Suprapubic skin (tissue), 4 donors: ENCODE data around the gene PANK4. TPM values are rescaled to one million over a fixed set of nuclear protein-coding genes. Genes with fewer than 3 reads are reported as not detected.

Experiments
- DNase-seq, 2 donors: peaks; one replicate each; pipeline ENCODE4 v3.0.0-alpha.2; 2019; ENCODE audit warnings: low spot score in 2 of 2
- H3K27ac ChIP-seq: fragments of 200-600 bp; sonication (generic); one replicate; pipeline ENCODE4 v1.5.1; 2019
- H3K27me3 ChIP-seq: fragments of 200-600 bp; sonication (generic); one replicate; pipeline ENCODE4 v1.5.1; 2019
- H3K36me3 ChIP-seq: fragments of 200-600 bp; sonication (generic); one replicate; pipeline ENCODE4 v1.5.1; 2019
- H3K4me1 ChIP-seq: fragments of 200-600 bp; sonication (generic); one replicate; pipeline ENCODE4 v1.5.1; 2019
- H3K4me3 ChIP-seq: fragments of 200-600 bp; sonication (generic); one replicate; pipeline ENCODE4 v1.5.1; 2019; ENCODE audit warnings: mild to moderate bottlenecking
- H3K9me3 ChIP-seq: fragments of 200-600 bp; sonication (generic); one replicate; pipeline ENCODE4 v1.5.1; 2019
- CTCF ChIP-seq, 2 donors: fragments of 200-600 bp in 1 of 2; fragments of 450-650 bp in 1 of 2; sonication (generic) in 1 of 2; IDR thresholded peaks; one replicate each; pipeline ENCODE4 v1.5.1; 2016 to 2019; ENCODE audit warnings: antibody characterized with exemption in 2 of 2, mild to moderate bottlenecking in 1 of 2, moderate library complexity in 1 of 2
- EP300 ChIP-seq: sonication (generic); formaldehyde crosslinking; IDR thresholded peaks from one replicate; pipeline ENCODE4 v1.6.1; 2017; ENCODE audit warnings: antibody characterized with exemption
- POLR2A ChIP-seq, 2 donors: fragments of 450-650 bp; IDR thresholded peaks; one replicate each; pipeline ENCODE4 v1.6.1; 2017; ENCODE audit warnings: antibody characterized with exemption in 2 of 2, mild to moderate bottlenecking in 2 of 2, moderate library complexity in 2 of 2
- POLR2AphosphoS5 ChIP-seq, 3 donors: sonication (generic); formaldehyde crosslinking; IDR thresholded peaks; one replicate each; pipeline ENCODE4 v1.6.1; 2017; ENCODE audit warnings: antibody characterized with exemption in 3 of 3
- WGBS: methylation state at CpG from one replicate; pipeline ENCODE4 v1.1.5; 2018; 5-methylcytosine and 5-hydroxymethylcytosine counted together
- total RNA-seq, 4 donors: library from RNA; depleted of rRNA; stranded (reverse); fragments of >200 nt; gene quantifications; one replicate each; pipeline ENCODE4 v1.1.0, GENCODE V29; 2016

PANK4 gene
- total RNA-seq, 4 donors from 2014 or later = 17.7 to 36.0 (median 29.7) TPM

- TF ChIP-seq CTCF (IDR thresholded peaks at IDR 0.05) (peak in 1 of 2 donors; percentile 8), POLR2A (IDR thresholded peaks at IDR 0.05) (no peak), EP300 (no peak), POLR2AphosphoS5 (IDR thresholded peaks at IDR 0.05) (no peak)
- peak overlapping the region; percentile 58 for H3K4me3 ChIP-seq
- H3K27me3 ChIP-seq = no peaks in the 10 kb centered on the region
- peak overlapping the region; percentile 94 for H3K27ac ChIP-seq
- no peaks in the 10 kb centered on the region for H3K9me3 ChIP-seq
- H3K4me1 ChIP-seq = peaks cover 43% of the 10 kb centered on the region
- peaks cover 34% of the 10 kb centered on the region for H3K36me3 ChIP-seq
- WGBS = 12% methylated on average over 7 of the region's 24 CpGs
- DNase-seq = no peak
These were observed 30.5 kb upstream of the PANK4 start for GRCh38 chr1:2556678-2557481.

- Histone ChIP-seq H3K36me3 (peaks cover 29% of the 10 kb centered on the region), H3K27me3 (no peaks in the 10 kb centered on the region), H3K9me3 (no peaks in the 10 kb centered on the region), H3K4me3 (peak within 1 kb of the TSS; percentile 58), H3K27ac (peak within 1 kb of the TSS; percentile 94), H3K4me1 (peaks cover 43% of the 10 kb centered on the region)
- no peak for TF ChIP-seq EP300
- TF ChIP-seq POLR2AphosphoS5 (IDR thresholded peaks at IDR 0.05) = no peak
- no peak for TF ChIP-seq POLR2A (IDR thresholded peaks at IDR 0.05)
- TF ChIP-seq CTCF (IDR thresholded peaks at IDR 0.05) = no peak
- WGBS = 0% methylated on average over 12 of the region's 16 CpGs
- DNase-seq = no peak
These were observed 29.9 kb upstream of the PANK4 start, which contains the start of gene TNFRSF14 for GRCh38 chr1:2556277-2556677. TNFRSF14 (plus strand) TSS chr1:2556371; CDS start chr1:2556665, 294 bp downstream.

GRCh38 chr1:2555634-2556276 is 29.4 kb upstream of the PANK4 start:
- TF ChIP-seq CTCF (IDR thresholded peaks at IDR 0.05) = no peak
- TF ChIP-seq POLR2AphosphoS5 (IDR thresholded peaks at IDR 0.05) = peak in 2 of 3 donors; percentile 72 to 73
- peak in 1 of 2 donors; percentile 74 for TF ChIP-seq POLR2A (IDR thresholded peaks at IDR 0.05)
- peak; percentile 94 to 95 for DNase-seq
- H3K9me3 ChIP-seq = no peaks in the 10 kb centered on the region
- H3K4me1 ChIP-seq = peaks cover 43% of the 10 kb centered on the region
- 0% methylated on average over 8 of the region's 26 CpGs for WGBS
- H3K27ac ChIP-seq = peak overlapping the region; percentile 94
- H3K27me3 ChIP-seq = no peaks in the 10 kb centered on the region
- H3K36me3 ChIP-seq = peaks cover 23% of the 10 kb centered on the region
- H3K4me3 ChIP-seq = peak overlapping the region; percentile 58

GRCh38 chr1:2554621-2555387 is 28.4 kb upstream of the PANK4 start:
- H3K4me3 ChIP-seq = peak overlapping the region; percentile 58
- H3K27me3 ChIP-seq = no peaks in the 10 kb centered on the region
- WGBS = 80% methylated on average over 10 of the region's 19 CpGs
- H3K27ac ChIP-seq = peak overlapping the region; percentile 94
- H3K9me3 ChIP-seq = no peaks in the 10 kb centered on the region
- peaks cover 14% of the 10 kb centered on the region for H3K36me3 ChIP-seq
- TF ChIP-seq EP300 (no peak), CTCF (IDR thresholded peaks at IDR 0.05) (peak in 1 of 2 donors; percentile 14)
- peaks cover 45% of the 10 kb centered on the region for H3K4me1 ChIP-seq
- DNase-seq = no peak
